OCI-LY7 (cell line): Measurements from ENCODE around the gene ZNF764. TPM values are rescaled to one million over a fixed set of nuclear protein-coding genes. Genes with fewer than 3 reads are reported as not detected.
A peak's percentile ranks its signal among the peaks of the same experiment; 100 is the strongest.

Source experiments
- BruUV-seq: library from RNA; stranded (reverse); fragments of 400-500 nt; replicated peaks from 2 replicates; lab custom pipeline; 2021; lab: Mats Ljungman, UMichigan
- CTCF ChIA-PET: fragments of 300-600 bp; sonication (Branson Sonifier 250); formaldehyde crosslinking; loops from one replicate; lab custom pipeline; 2022; ENCODE audit warnings: antibody characterized with exemption; ENCODE audit not compliant: unreplicated experiment; lab: Charles Lee
- POLR2A ChIA-PET: fragments of 300-600 bp; sonication (Branson Sonifier 250); formaldehyde crosslinking; loops from one replicate; lab custom pipeline; 2022; ENCODE audit warnings: antibody characterized with exemption; lab: Charles Lee
- DNase-seq: peaks from one replicate; pipeline ENCODE4 v3.0.0-alpha.2; 2015; ENCODE audit warnings: low spot score
- H2AFZ ChIP-seq: fragments of 200-600 bp; sonication (generic), shearing (Covaris generic); 2 replicates; pipeline ENCODE4 v1.6.1; 2014; ENCODE audit warnings: mild to moderate bottlenecking, antibody characterized with exemption, low read length, moderate library complexity
- H3K27ac ChIP-seq: fragments of 200-600 bp; sonication (generic); 2 replicates; pipeline ENCODE4 v1.5.1; 2014; ENCODE audit warnings: mixed run types, low read depth, mild to moderate bottlenecking, moderate library complexity, low read length, inconsistent platforms; ENCODE audit not compliant: poor library complexity, severe bottlenecking
- H3K36me3 ChIP-seq: fragments of 200-600 bp; sonication (generic); 2 replicates; pipeline ENCODE4 v1.6.1; 2014; ENCODE audit warnings: mild to moderate bottlenecking, antibody characterized with exemption, low read length, moderate library complexity, mixed read lengths; ENCODE audit not compliant: insufficient read depth
- H3K4me1 ChIP-seq: fragments of 200-600 bp; sonication (generic); 2 replicates; pipeline ENCODE4 v1.5.1; 2014; ENCODE audit warnings: mild to moderate bottlenecking, low read length; ENCODE audit not compliant: insufficient read depth, poor library complexity, severe bottlenecking
- H3K4me2 ChIP-seq: fragments of 200-600 bp; sonication (generic); 2 replicates; pipeline ENCODE4 v1.6.1; 2014; ENCODE audit warnings: mild to moderate bottlenecking, low read length
- H3K4me3 ChIP-seq: fragments of 200-600 bp; sonication (generic); 2 replicates; pipeline ENCODE4 v1.5.1; 2014; ENCODE audit warnings: mild to moderate bottlenecking, low read depth, low read length; ENCODE audit not compliant: poor library complexity, severe bottlenecking
- H3K79me2 ChIP-seq: fragments of 200-600 bp; sonication (generic); 2 replicates; pipeline ENCODE4 v1.6.1; 2016; ENCODE audit warnings: low read depth, mild to moderate bottlenecking, low read length, moderate library complexity, mixed read lengths; ENCODE audit not compliant: insufficient read depth
- H3K9me2 ChIP-seq: fragments of 200-600 bp; sonication (generic); 2 replicates; pipeline ENCODE4 v1.6.1; 2016; ENCODE audit warnings: mild to moderate bottlenecking, low read length, mixed read lengths; ENCODE audit not compliant: insufficient read depth
- H3K9me3 ChIP-seq: fragments of 200-600 bp; sonication (generic); 2 replicates; pipeline ENCODE4 v1.6.1; 2014; ENCODE audit warnings: mild to moderate bottlenecking, mixed run types, low read length, mixed read lengths
- H4K20me1 ChIP-seq: fragments of 200-600 bp; sonication (generic); 2 replicates; pipeline ENCODE4 v1.6.1; 2014; ENCODE audit warnings: mild to moderate bottlenecking, antibody characterized with exemption, low read length, moderate library complexity, mixed read lengths; ENCODE audit not compliant: insufficient read depth
- CTCF ChIP-seq: fragments of 200-600 bp; sonication (generic); conservative IDR thresholded peaks from 2 replicates; pipeline ENCODE4 v1.5.1; 2014; ENCODE audit warnings: mild to moderate bottlenecking, antibody characterized with exemption, low read length, moderate library complexity, mixed read lengths
- EZH2phosphoT487 ChIP-seq: fragments of 200-600 bp; sonication (generic); IDR thresholded peaks from 2 replicates; pipeline ENCODE4 v1.6.1; 2018; ENCODE audit warnings: low read depth, borderline replicate concordance, mild to moderate bottlenecking, mixed run types, antibody characterized with exemption, low read length, moderate library complexity, mixed read lengths
- intact Hi-C: fragments of 100-400 bp; cut with micrococcal nuclease; formaldehyde crosslinking; loops from one replicate; pipeline ENCODE4 v1.10.0; 2022; ENCODE audit not compliant: unreplicated experiment
- total RNA-seq, 2 experiments: library from RNA; depleted of rRNA in 1 of 2; stranded (reverse); fragments of >200 nt in 1 of 2; shearing (Covaris generic) in 1 of 2; gene quantifications; 2 replicates each; pipeline ENCODE4 v1.2.3, GENCODE V29; 2014 to 2022

Gene ZNF764
- total RNA-seq, 2 experiments from 2014 or later = 12.8 to 14.6 TPM

- H3K4me3 ChIP-seq = peak overlapping the region; percentile 66
- H3K9me2 ChIP-seq = no peaks in the 10 kb centered on the region
- H4K20me1 ChIP-seq = no peaks in the 10 kb centered on the region
- intact Hi-C loops = no loop called here
- H3K79me2 ChIP-seq = no peaks in the 10 kb centered on the region; the same call in 1 of the 2 replicates
- H2AFZ ChIP-seq = peak overlapping the region; percentile 77; the same call in 1 of the 2 replicates
- peaks cover 30% of the 10 kb centered on the region for H3K4me1 ChIP-seq
- no peak for TF ChIP-seq EZH2phosphoT487
- no peak for TF ChIP-seq CTCF
- no peaks in the 10 kb centered on the region for H3K9me3 ChIP-seq
- no peak overlapping the region for H3K27ac ChIP-seq
- H3K4me2 ChIP-seq = peak overlapping the region; percentile 70
- peaks cover 6% of the 10 kb centered on the region; the same call in 1 of the 2 replicates for H3K36me3 ChIP-seq
- no TSS peak for BruUV-seq
- DNase-seq = no peak
- ChIA-PET POLR2A (interaction anchor here (1.0 kb wide), 1 partner anchor 12 kb away, joined by 3 read pairs; no protein-coding TSS in a partner anchor), CTCF (no interaction called here)
Measured at GRCh38 chr16:30585022-30585399, 26.8 kb upstream of the ZNF764 start.

GRCh38 chr16:30582611-30583340, 24.6 kb upstream of the ZNF764 start:
- intact Hi-C loops = no loop called here
- Histone ChIP-seq H3K4me2 (no peak overlapping the region), H4K20me1 (no peaks in the 10 kb centered on the region), H3K79me2 (no peaks in the 10 kb centered on the region; the same call in 1 of the 2 replicates), H3K27ac (no peak overlapping the region), H2AFZ (no peak overlapping the region), H3K9me3 (no peaks in the 10 kb centered on the region), H3K9me2 (no peaks in the 10 kb centered on the region), H3K36me3 (peaks cover 13% of the 10 kb centered on the region), H3K4me3 (no peak overlapping the region), H3K4me1 (peaks cover 18% of the 10 kb centered on the region)
- no TSS peak for BruUV-seq
- POLR2A ChIA-PET = no interaction called here
- no peak for DNase-seq
- no peak for TF ChIP-seq CTCF
- TF ChIP-seq EZH2phosphoT487 = no peak
- CTCF ChIA-PET = no interaction called here

- H3K9me3 ChIP-seq = no peaks in the 10 kb centered on the region
- no peaks in the 10 kb centered on the region for H3K9me2 ChIP-seq
- ChIA-PET CTCF (no interaction called here), POLR2A (interaction anchor here (0.6 to 0.7 kb wide), 2 partner anchors 204 to 861 kb away, joined by 4 read pairs; no protein-coding TSS in a partner anchor)
- no peak for DNase-seq
- H3K4me1 ChIP-seq = peaks cover 18% of the 10 kb centered on the region
- intact Hi-C loops = no loop called here
- H3K27ac ChIP-seq = no peak overlapping the region
- H3K79me2 ChIP-seq = no peaks in the 10 kb centered on the region
- peaks cover 10% of the 10 kb centered on the region for H3K36me3 ChIP-seq
- H3K4me3 ChIP-seq = no peak overlapping the region
- no peak overlapping the region for H2AFZ ChIP-seq
- H3K4me2 ChIP-seq = no peak overlapping the region
- no peaks in the 10 kb centered on the region for H4K20me1 ChIP-seq
- TF ChIP-seq CTCF (no peak), EZH2phosphoT487 (no peak)
- BruUV-seq = no TSS peak
Measured at GRCh38 chr16:30581457-30581856, 23.3 kb upstream of the ZNF764 start.
